HCT116 (cell line): Measurements from ENCODE around the gene IL11RA.
"Not testable (repeated sequence)": the region's sequence is repeated elsewhere in the genome, so short reads cannot be mapped to it uniquely, and the experiment has no call there.

Experiments used
- EZH2phosphoT487 ChIP-seq: fragments of 200-600 bp; IDR thresholded peaks from 2 replicates; pipeline ENCODE4 v1.6.1; 2018; ENCODE audit warnings: antibody characterized with exemption, borderline replicate concordance
- RAD21 ChIP-seq: IDR thresholded peaks from 2 replicates; pipeline ENCODE4 v1.6.1; 2012; ENCODE audit warnings: low read depth, mild to moderate bottlenecking
- TF ChIP-seq, protein P1 (sequence below), 3 experiments: fragments of 200-600 bp in 1 of 3; sonication (generic) in 1 of 3; IDR thresholded peaks in 2 of 3; conservative IDR thresholded peaks in 1 of 3; 2 replicates each; pipeline ENCODE4 v1.5.1; 2012 to 2017; ENCODE audit warnings: low read depth in 2 of 3, low read length in 2 of 3, antibody characterized with exemption in 1 of 3, borderline replicate concordance in 1 of 3, control low read depth in 1 of 3, mild to moderate bottlenecking in 1 of 3, mixed read lengths in 1 of 3, mixed run types in 1 of 3, moderate library complexity in 1 of 3; ENCODE audit not compliant: insufficient read depth in 1 of 3
- TF ChIP-seq, protein P2 (sequence below): IDR thresholded peaks from 2 replicates; pipeline ENCODE4 v1.6.1; 2012

DNA sequence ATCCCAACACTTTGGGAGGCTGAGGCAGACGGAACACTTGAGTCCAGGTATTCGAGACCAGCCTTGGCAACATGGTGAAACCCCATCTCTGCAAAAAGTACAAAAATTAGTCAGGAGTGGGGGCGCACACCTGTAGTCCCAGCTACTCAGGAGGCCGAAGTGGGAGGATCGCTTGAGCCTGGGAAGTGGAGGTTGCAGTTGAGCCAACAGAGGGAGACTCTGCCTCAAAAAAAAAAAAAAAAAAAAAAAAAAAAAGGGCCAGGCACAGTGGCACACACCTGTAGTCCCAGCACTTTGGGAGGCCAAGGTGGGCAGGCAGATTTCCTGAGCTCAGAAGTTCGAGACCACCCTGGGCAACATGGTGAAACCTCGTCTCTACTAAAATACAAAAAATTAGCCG is 12.7 kb upstream of the IL11RA start:
- TF ChIP-seq, protein P1, sequence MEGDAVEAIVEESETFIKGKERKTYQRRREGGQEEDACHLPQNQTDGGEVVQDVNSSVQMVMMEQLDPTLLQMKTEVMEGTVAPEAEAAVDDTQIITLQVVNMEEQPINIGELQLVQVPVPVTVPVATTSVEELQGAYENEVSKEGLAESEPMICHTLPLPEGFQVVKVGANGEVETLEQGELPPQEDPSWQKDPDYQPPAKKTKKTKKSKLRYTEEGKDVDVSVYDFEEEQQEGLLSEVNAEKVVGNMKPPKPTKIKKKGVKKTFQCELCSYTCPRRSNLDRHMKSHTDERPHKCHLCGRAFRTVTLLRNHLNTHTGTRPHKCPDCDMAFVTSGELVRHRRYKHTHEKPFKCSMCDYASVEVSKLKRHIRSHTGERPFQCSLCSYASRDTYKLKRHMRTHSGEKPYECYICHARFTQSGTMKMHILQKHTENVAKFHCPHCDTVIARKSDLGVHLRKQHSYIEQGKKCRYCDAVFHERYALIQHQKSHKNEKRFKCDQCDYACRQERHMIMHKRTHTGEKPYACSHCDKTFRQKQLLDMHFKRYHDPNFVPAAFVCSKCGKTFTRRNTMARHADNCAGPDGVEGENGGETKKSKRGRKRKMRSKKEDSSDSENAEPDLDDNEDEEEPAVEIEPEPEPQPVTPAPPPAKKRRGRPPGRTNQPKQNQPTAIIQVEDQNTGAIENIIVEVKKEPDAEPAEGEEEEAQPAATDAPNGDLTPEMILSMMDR (IDR thresholded peaks at IDR 0.05 in 2 of 3, conservative IDR thresholded peaks at IDR 0.05 in 1 of 3; ENCODE audit: borderline replicate concordance in 1 of 3, insufficient read depth in 1 of 3, low read depth in 2 of 3, low read length in 2 of 3), result not testable (repeated sequence)
- TF ChIP-seq, protein P2, sequence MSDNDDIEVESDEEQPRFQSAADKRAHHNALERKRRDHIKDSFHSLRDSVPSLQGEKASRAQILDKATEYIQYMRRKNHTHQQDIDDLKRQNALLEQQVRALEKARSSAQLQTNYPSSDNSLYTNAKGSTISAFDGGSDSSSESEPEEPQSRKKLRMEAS, result not testable (repeated sequence)
- TF ChIP-seq RAD21, EZH2phosphoT487: not testable (repeated sequence)
